Measurements from ENCODE around the gene AQP12A.
"Not testable (repeated sequence)": the region's sequence is repeated elsewhere in the genome, so short reads cannot be mapped to it uniquely, and the experiment has no call there.

GRCh38 chr2:240700616-240701015, 8.9 kb downstream of the AQP12A start:
- not testable (repeated sequence) for TF ChIP-seq CTCF (IDR thresholded peaks at IDR 0.05; ENCODE audit: insufficient read depth, low read length, poor library complexity, severe bottlenecking); EZH2phosphoT487 (conservative IDR thresholded peaks at IDR 0.05; ENCODE audit: low read length)
